GM19452 (cell line): ENCODE results near the gene GNB5.

Experiments
- ATAC-seq: cut with Tn5 transposase; IDR thresholded peaks from one replicate; pipeline ENCODE4 v1.9.1; 2021; ENCODE audit not compliant: unreplicated experiment

GNB5 gene

DNA sequence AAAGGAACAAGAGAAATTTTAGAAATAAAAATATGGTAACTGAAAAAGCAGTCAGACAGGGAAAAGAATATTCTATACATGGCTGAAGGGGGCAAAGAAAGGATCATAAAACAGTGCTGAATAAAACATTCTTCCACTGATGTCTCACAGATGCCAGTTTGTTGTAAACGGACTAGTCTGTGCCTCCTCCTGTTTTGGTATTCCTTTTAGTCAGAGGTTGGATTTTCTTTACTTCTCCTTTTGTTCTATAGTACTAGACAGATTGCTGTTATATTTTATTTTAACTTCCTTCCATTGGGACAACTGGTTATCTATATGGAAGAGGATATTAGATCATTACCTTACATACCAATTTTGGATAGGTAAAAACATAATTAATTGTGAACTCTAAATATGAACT lies 16.0 kb upstream of the GNB5 start:
- no peak for ATAC-seq

DNA sequence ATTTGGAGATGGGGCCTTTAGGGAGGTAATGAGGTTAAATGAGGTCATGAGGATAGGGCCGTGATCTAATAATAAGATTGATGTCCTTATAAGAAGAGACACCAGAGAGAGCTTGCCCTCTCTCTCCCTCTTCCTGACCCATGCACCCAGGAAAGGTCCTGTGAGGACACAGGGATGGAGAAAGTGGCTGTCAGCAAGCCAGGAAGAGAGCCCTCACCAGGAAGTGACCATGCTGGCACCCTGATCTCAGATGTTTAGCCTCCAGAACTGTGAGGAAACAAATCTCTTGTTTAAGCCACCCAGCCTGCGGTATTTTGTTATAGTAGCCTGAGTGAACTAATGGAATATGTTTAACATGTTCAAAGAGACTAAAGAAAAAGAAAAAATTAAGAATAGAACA lies 15.3 kb upstream of the GNB5 start:
- no peak for ATAC-seq

DNA sequence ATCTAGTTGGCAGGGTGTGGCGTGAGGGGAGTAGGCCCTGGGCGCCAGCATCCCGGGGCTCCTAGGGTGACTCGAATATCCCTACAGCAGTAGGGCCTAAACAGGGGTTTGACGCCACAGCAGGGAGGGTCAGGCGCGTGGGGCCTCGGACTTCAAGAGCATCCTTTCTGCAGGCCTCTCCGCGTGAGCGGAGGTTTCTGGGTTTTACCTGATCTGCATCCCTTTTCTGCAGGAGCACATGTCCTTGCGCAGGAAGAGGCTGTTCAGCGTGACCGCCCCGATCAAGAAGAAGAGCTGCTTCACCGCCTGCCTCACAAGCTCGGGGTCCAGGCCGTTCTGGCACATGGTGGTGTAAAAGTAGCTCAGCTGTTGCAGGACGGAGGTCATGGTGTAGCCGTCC lies 13.5 kb upstream of the GNB5 start:
- no peak for ATAC-seq

DNA sequence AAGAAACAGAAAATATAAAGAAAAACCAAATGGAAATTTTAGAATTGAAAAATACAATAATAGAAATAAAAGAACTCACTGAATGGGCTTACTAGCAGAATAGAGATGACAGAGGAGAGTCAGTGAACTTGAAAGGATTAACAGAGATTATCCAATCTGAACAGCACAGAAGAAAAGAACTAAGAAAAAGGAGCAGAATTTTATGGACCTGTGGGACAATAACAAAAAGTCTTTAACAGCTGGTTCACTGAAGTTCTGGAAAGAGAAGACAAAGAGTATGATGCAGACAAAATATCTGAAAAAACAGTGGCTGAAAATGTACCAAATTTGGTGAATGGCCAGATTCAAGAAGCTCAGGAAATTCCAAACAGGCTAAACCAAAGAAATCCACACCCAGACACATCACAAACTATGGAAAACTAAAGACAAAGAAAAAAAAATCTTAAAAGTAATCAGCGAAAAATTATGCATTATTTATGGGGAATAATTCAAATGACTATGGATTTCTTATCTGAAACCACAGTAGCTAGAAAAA lies 9.7 kb upstream of the GNB5 start:
- ATAC-seq, result no peak

DNA sequence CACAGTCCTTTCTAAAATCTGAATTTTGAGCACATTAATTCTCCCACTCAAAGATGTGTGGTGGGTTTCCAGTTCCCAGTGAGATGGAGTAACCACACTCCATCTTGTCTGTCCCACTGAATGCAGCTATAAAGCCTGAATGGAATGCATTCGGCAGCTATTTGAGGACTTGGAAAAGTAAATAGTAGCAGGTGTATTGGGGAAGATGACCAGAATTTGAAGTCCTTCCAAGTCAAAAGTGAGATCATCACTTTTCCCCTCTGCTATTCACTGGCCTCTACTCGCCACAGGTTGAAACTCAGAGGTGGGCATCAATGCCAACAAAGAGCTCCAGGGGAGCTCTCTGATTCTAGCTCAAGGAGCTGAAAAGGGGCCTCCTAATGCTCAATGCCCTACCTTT lies 8.1 kb upstream of the GNB5 start:
- no peak for ATAC-seq

DNA sequence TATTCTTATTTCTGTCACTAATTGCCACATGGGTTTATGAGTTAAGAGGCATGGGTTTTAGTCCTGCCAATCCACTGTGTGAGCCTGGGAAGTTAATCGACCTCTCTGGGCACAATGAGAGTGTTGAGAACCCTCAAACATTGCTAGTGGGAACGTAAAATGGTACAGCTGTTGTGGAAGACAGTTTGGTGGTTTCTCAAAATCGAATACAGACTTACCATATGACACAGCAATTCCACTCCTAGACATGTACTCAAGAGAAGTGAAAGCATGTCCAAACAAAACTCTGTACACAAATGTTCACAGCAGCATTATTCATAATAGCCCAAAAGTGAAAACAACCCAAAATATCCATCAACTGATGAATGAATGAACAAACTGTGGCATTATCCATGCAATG lies 5.7 kb upstream of the GNB5 start:
- ATAC-seq, result no peak

DNA sequence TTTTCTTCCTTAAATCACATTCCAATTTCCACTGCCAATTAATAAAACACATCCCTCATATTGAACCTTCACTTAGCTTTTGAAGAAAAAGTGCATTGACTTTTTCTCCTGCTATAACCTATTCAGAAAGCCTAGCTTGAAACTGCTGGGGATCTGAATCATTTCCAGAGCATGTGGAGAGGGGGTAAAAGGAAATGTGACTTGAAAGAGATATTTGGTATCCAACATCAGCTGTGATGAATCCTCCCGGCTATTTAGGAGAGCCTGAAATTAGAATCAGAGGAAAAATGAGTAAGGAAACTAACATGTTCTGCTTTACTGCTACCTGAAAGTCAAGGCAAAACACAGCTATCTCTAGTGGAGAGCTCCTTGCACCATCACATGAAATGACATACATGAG lies 2.6 kb upstream of the GNB5 start:
- no peak for ATAC-seq

DNA sequence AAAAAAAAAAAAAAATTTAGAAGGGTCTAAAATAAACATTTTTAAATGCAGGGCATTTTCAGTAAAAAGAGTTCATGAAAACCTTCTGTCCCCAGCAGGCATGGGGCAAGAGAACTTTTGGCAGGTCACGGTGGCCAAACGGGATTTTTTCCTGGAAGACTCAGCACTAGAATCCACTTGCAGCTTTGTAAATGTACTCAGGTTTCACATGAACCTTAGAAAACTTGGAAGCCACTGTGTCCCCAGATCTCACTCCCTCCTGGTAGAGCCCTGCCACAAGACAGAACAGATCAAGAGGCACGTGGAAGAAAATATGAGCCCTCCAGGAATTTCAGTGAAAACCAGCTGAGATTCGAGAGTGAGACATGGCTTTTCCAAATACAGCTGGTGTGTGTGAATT lies 2.1 kb upstream of the GNB5 start:
- no peak for ATAC-seq

DNA sequence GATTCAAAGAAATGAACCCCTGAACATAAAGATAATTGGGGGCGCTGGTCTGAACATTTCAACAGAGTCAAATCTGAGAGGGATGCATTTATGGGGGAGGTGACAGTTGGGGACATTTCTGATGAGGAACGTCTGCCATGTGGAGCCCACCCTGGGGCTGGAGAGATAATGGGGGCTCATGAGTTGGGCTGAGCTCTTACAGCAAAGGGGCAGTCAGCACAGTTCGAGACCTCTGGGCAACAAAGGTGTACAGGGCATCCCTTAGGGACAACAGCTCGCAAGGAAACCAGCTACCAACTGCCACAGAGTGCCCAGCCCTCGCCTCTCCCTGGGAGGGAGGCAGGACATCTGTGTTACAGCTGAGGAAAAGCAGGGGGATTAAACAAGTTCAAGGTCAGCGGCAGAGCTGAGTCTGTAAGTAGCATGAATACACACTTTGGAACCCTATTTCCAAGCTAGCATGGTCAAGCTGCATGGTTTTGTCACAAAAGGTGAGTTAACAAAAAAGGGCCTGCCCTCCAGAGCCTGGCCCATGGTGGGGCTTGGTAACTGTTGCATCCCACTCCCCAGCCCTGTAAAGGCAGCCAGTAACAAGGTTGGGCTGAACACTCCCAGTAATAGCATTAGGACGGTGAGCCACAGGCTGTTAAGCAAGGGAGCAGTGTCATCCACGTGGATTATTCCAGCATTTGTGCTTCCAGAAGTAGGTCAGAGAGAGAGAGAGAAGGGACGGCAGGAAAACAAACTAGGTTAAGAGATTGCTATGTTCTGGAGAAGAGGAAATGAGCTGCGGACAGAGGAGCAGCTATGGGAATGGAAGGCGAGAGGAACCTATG lies 4.3 kb downstream of the GNB5 start:
- no peak for ATAC-seq

DNA sequence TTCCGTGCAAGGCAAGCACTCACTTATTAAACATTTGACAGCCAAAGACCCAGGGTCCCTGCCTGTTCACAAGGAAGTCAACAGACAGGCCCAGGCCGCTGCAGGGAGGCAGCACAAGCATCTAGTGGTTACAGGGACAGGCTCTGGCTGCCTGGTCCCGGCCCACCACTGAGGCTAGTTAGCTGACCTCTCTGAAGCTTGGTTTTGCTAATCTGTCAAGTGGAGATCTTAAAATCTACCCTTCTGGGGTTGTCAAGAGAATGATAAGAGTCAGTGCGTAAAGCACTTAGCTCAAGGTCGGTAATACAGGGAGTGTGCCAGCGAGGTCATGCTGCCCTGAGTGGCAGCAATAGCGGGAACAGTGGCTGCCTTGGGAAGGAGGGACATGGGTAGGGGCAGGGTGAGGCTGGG lies 6.0 kb downstream of the GNB5 start:
- no peak for ATAC-seq

DNA sequence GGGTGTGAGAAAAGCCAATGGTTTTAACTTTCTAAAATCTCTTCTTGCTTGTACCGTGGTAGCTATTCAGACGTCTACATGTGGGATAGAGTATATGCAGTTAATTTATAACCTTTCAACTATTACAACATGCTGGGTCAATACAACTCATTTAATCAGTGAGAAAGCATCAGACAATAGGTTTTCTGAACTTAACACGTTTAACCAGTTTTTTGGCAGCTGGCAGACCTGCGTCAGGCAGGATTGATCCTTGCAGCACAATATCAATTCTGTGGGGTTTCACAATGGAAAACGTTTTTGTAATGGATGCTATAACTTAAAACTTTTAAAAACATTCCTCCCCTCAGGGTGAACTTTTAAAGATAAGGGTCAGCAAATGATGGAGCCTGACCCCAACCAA lies 6.5 kb downstream of the GNB5 start:
- no peak for ATAC-seq

DNA sequence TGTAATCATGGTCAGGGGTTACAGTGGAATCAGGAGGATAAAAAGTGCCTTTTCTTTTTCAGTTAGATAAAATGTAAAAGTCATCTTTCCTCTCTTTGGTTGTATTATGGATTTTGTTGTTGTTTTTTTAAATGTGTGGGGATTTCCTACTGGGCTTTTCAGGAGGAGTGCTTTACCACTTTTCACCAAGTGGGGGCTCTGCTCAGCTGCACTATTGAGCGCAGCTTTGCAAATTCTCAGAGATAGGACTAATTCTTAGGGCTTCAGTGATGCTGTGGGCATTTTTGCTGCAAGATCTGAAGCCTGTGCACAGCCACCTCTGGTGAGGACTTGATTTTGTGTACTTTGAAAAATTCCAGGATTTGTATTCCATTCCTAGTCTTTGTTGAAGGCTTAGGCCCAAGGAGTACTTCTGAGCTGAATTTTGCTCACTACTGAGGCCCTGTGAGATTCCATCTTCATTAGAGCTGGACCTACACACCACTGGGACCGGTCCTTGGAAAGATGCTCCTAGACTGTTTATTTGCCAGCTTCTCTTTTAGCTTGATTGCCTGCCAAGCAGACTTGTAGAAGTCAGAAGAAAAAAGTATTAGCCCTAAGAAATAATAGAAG lies 7.5 kb downstream of the GNB5 start:
- no peak for ATAC-seq

DNA sequence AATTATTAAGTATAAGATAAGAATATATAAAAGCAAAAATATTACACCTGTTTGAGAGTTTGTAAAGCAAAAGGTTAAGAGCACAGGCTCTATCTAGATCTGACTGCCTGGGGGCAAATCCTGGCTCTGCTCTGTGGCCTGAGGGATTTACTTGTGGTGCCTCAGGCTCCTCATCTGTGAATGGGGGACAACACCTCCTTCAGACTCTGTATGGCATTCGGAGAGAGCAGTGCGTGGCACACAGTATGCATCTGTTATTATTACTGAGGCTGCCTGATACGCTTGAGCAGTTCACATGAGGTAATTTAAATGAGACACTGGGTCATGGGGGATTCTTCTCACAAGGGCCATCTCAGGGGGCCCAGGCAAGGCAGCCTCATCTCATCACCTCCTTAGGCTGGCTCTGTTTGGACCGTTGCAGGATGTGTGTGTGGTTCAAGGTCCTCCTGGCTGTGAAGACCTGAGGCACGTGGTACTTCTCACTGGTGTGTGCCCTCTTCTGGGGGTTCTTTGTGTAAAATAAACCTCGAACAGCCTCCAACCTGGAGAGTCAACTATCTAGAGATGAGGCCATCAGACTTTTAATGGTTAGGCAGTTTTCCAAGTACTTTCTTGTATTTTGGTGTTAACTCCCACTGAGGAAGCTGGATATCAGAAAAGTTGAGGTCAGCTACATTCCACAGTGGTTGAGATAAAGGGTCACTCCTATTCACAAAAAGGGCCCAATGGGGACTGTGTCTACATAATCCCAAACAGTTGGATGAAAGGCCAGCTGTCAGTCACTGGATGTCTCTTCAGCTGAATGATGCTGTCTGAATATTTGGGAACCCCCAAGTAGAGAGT lies 9.0 kb downstream of the GNB5 start:
- ATAC-seq, result no peak

DNA sequence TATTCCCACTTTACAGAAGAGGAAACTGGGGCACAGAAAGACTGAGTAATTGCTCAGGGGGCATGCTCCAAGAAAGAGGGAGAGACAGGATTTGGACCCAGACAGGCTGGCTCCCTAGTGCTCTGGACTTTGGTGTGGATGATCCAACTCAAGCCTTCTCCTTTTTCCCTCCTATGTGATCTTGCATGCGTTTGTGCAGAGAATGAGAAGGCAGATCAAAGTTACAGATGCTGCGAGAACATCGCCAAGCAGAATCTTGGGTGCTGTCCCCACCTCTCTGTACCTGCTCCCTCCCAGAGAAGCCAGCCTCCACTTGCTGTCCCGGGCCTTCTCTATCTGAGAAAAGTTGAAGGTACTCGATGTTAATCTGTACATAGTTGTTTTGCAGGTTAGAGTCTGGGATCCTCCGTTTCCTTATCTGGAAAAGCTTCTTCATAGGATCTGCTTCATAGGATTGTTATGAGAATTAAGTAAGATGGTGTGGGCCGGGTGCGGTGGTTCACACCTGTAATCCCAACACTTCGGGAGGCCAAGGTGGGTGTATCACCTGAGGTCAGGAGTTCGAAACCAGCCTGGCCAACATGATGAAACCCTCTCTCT lies 10.2 kb downstream of the GNB5 start:
- no peak for ATAC-seq

DNA sequence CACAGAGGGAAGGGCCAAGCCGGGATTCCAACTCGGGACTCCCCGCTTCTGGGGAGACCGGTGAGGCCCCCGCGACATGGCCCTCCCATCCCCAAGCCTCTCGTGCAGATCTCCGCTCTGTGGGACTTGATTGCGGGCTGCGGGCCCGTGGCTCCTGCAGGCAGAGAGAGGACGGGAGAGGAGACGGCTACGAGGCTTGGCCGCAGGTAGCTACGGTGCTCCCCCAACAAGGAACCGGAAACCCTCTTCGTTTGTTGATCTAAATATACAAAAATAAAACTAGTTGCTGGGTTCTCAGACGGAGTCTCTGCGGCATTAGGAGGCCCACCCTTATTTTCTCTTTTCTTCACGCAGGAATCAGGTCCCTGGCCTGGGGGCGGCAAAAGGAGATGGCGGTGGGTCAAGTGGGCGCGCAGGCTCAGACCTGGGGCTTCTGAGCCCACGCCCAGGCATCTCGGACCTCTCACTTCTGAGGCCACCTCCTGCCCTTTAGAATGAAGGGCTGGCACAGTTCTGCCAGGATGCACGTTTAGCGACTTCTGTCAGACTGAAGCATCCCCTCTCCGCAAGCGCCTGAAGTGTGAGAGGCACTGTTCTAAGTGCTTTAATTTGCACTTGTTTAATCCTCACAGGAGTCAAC lies 10.9 kb downstream of the GNB5 start:
- peak; percentile 20 for ATAC-seq

DNA sequence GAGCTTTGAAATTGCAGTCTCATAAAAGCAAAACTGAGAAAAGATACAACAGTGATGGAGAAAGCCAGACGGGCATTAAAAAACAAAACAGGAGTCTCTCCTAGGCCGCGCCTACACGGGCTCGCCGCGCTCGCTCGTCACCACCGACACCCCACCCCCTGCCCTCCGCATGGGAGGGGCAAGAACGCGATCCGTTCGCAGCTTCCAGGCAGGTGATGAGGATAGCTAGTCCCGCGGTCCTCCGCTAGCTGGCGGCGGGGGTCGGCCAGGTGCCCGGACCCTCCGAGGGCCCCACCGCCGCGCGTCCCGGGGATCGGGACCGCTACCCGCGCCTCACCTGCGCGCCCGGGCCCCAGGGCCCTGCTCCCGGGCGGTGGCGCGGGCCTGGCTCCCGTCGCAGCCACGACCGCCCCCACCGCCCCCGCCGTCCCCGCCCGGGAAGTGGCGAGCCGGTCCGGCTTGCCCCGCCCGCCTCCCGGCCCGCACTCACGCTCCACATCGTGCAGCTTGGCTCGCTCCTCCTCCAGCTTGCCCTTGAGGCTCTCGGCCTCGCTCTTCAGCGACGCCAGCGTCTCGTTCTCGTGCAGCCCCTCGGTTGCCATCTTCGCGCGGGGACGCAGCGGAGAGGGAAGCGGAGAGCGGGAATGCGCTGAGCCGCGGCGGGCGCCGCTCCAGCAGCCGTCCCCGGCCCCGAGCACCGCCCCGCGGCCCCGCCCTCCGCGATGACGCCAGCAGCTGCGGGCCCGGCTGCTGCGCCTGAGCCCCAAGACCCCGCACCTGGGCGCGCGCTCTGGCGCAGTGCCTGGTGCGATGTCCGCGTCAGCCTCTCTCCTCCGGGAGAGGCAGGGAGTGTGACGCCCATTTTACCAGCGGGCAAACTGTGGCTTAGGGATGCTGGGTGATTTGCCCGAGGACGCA lies 11.7 kb downstream of the GNB5 start:
- peak; percentile 84 for ATAC-seq

DNA sequence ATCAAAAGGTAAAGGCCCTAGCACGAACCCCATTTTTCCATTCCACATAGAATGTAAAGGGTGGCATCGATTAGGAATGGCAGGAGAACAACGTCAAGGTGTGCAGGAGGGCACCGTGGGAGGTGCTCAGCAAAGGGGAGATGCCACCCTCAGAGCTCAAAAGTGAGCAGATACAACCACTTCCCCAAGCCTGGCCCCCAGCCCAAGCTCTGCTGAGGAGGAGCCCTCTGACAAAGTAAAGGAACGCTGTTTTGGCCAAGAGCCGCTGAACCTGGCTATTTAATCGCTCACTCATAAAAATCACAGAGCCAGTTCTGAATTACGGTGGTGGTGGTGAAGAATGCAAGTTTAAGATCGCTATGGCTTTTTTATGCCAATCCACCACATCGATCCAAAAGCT lies 12.4 kb downstream of the GNB5 start:
- no peak for ATAC-seq

DNA sequence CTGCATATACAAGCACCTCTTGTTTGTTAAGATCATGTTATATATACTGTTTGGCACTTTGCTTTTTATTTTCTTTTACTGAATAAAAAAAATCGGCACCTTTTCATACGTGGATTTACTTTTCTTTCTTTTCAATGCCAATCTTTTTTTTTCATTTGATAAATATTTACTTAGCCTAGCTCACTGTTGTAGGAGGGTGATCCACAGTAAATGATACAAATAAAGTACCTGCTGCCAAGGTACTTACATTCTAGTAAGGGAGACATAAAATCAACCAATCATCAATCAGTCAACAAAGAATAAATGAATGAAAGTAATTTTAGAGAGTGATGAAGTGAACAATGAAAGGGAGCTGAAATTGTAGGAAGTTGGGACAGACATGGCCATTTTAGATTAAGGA lies 18.3 kb downstream of the GNB5 start:
- no peak for ATAC-seq

DNA sequence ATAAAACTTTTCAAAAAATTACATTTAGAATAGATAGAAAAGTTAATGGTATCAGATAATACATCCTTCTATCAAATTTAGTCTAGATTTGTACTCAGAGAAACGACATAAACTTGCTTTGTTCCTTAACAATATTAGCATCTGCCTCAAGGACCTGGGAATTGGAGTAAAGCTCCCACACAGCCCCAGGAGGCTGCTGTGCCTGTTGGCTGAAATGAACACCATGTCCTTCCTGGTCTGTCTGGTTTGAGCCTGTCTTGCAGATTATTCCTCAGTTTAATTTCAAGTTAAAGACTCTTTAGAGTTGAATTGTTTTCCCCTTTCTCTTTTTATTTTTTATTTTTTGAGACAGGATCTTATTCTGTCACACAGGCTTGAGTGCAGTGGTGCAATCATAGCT lies 19.4 kb downstream of the GNB5 start:
- ATAC-seq, result no peak

DNA sequence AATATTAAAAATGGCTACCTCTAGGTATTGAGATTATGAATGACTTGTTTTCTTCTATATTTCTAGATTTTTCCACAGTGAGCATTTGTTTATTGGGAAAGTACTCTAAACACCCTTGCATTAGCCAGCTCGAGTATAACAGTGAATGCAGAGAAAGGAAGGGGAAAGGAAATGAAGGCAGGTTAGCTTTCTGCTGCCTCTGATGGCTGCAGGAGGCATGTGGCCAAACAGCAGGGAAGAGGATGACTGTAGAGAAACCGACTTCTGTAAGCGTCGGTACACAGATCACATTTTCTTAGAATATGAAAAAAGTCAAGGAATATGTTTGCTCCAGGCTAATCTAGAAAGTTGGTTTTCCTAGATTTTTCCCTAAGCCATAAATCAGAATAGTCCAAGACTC lies 19.8 kb downstream of the GNB5 start:
- ATAC-seq, result no peak
